Cerebellar cortex (tissue), 1 donor: ENCODE data around the gene ZCCHC9.
"Not testable (repeated sequence)": the region's sequence is repeated elsewhere in the genome, so short reads cannot be mapped to it uniquely, and the experiment has no call there.

Experiments used
- DNase-seq: peaks from one replicate; pipeline ENCODE4 v3.0.0-alpha.2; 2015; ENCODE audit warnings: low spot score

The ZCCHC9 gene

GRCh38 chr5:81305785-81306184 lies 4.4 kb downstream of the ZCCHC9 start:
- DNase-seq, result no peak

GRCh38 chr5:81308836-81309235 lies 7.4 kb downstream of the ZCCHC9 start:
- DNase-seq, result no peak

GRCh38 chr5:81310402-81311063 lies 9.1 kb downstream of the ZCCHC9 start:
- no peak for DNase-seq

GRCh38 chr5:81313278-81313677 lies 11.9 kb downstream of the ZCCHC9 start:
- no peak for DNase-seq

- no peak for DNase-seq
Observed at GRCh38 chr5:81313686-81314085, 12.3 kb downstream of the ZCCHC9 start.

- no peak for DNase-seq
Observed at GRCh38 chr5:81314581-81314980, 13.2 kb downstream of the ZCCHC9 start.

GRCh38 chr5:81315336-81315735 lies 13.9 kb downstream of the ZCCHC9 start:
- DNase-seq, result no peak

GRCh38 chr5:81315830-81316229 lies 14.4 kb downstream of the ZCCHC9 start:
- DNase-seq, result no peak

GRCh38 chr5:81316571-81316970 lies 15.2 kb downstream of the ZCCHC9 start:
- DNase-seq, result no peak

GRCh38 chr5:81317536-81317935 lies 16.1 kb downstream of the ZCCHC9 start:
- DNase-seq, result no peak

- DNase-seq, result no peak
Observed at GRCh38 chr5:81326554-81326953, 25.2 kb downstream of the ZCCHC9 start.

GRCh38 chr5:81334304-81335061 lies 33.1 kb downstream of the ZCCHC9 start:
- no peak for DNase-seq

GRCh38 chr5:81335946-81336345 lies 34.6 kb downstream of the ZCCHC9 start:
- no peak for DNase-seq

- DNase-seq, result no peak
Observed at GRCh38 chr5:81336556-81336955, 35.2 kb downstream of the ZCCHC9 start.

- no peak for DNase-seq
Observed at GRCh38 chr5:81337803-81338202, 36.4 kb downstream of the ZCCHC9 start.

GRCh38 chr5:81338213-81338612 lies 36.8 kb downstream of the ZCCHC9 start:
- DNase-seq, result not testable (repeated sequence)

- DNase-seq, result no peak
Observed at GRCh38 chr5:81344736-81345135, 43.3 kb downstream of the ZCCHC9 start.

GRCh38 chr5:81345411-81346003 lies 44.1 kb downstream of the ZCCHC9 start:
- no peak for DNase-seq

- DNase-seq, result no peak
Observed at GRCh38 chr5:81349161-81349560, 47.8 kb downstream of the ZCCHC9 start.

GRCh38 chr5:81350507-81350906 lies 49.1 kb downstream of the ZCCHC9 start:
- DNase-seq, result no peak

GRCh38 chr5:81353189-81353588 lies 51.8 kb downstream of the ZCCHC9 start:
- no peak for DNase-seq

GRCh38 chr5:81354093-81354492 lies 52.7 kb downstream of the ZCCHC9 start:
- no peak for DNase-seq
